Panc1 (cell line): Measurements from ENCODE around the gene NOTCH4. TPM values are rescaled to one million over a fixed set of nuclear protein-coding genes. Genes with fewer than 3 reads are reported as not detected.

Experiments
- ATAC-seq: fragments of 200-7000 bp; cut with Tn5 transposase; 2 replicates; pipeline ENCODE4 v1.9.1; 2020; ENCODE audit warnings: mild to moderate bottlenecking, moderate library complexity
- BruUV-seq: library from RNA; stranded (reverse); fragments of 400-500 nt; replicated peaks from 2 replicates; lab custom pipeline; 2021; lab: Mats Ljungman, UMichigan
- CTCF ChIA-PET: fragments of 300-600 bp; sonication (Branson Sonifier 250); formaldehyde crosslinking; loops from one replicate; lab custom pipeline; 2022; ENCODE audit warnings: antibody characterized with exemption; lab: Charles Lee
- POLR2A ChIA-PET: fragments of 300-600 bp; sonication (Branson Sonifier 250); formaldehyde crosslinking; loops from one replicate; lab custom pipeline; 2022; ENCODE audit warnings: antibody characterized with exemption; lab: Charles Lee
- DNase-seq: peaks from one replicate; pipeline ENCODE4 v3.0.0-alpha.2; 2010; ENCODE audit warnings: low read depth, low spot score
- H3K27ac ChIP-seq: 2 replicates; pipeline ENCODE4 v1.5.1; 2011; ENCODE audit warnings: mild to moderate bottlenecking, low read length, inconsistent platforms
- H3K27me3 ChIP-seq: fragments of 200-500 bp; sonication (Bioruptor generic); 2 replicates; pipeline ENCODE4 v1.6.0; 2014; ENCODE audit warnings: low read length, inconsistent platforms; ENCODE audit not compliant: control insufficient read depth, insufficient read depth
- H3K36me3 ChIP-seq: fragments of 200-500 bp; sonication (Bioruptor generic); 2 replicates; pipeline ENCODE4 v1.5.1; 2014; ENCODE audit warnings: inconsistent platforms, mild to moderate bottlenecking, low read length, moderate library complexity; ENCODE audit not compliant: control insufficient read depth, insufficient read depth
- H3K4me1 ChIP-seq: 2 replicates; pipeline ENCODE4 v1.5.1; 2011; ENCODE audit warnings: inconsistent platforms, mild to moderate bottlenecking, low read length, moderate library complexity; ENCODE audit not compliant: control insufficient read depth, insufficient read depth
- H3K4me3 ChIP-seq, 2 experiments: 2 replicates each; pipeline ENCODE4 v1.5.1; 2011 to 2012; ENCODE audit warnings: low read depth in 2 of 2, low read length in 2 of 2, mild to moderate bottlenecking in 2 of 2, inconsistent platforms in 1 of 2, moderate library complexity in 1 of 2
- H3K9me3 ChIP-seq: fragments of 200-500 bp; sonication (Bioruptor generic); 2 replicates; pipeline ENCODE4 v1.5.1; 2014; ENCODE audit warnings: low read depth, mild to moderate bottlenecking, inconsistent platforms, low read length, moderate library complexity; ENCODE audit not compliant: control insufficient read depth, insufficient read depth
- CTCF ChIP-seq: fragments of 450-650 bp; IDR thresholded peaks from 2 replicates; pipeline ENCODE4 v1.5.1; 2017; ENCODE audit warnings: mild to moderate bottlenecking
- POLR2AphosphoS5 ChIP-seq: IDR thresholded peaks from 2 replicates; pipeline ENCODE4 v1.6.1; 2012; ENCODE audit warnings: mild to moderate bottlenecking, low read depth, low read length, moderate library complexity
- REST ChIP-seq, 2 experiments: IDR thresholded peaks; 2 replicates each; pipeline ENCODE4 v1.6.1; 2011 to 2012; ENCODE audit warnings: low read depth in 2 of 2, control low read depth in 1 of 2, low read length in 1 of 2, mild to moderate bottlenecking in 1 of 2, moderate library complexity in 1 of 2; ENCODE audit not compliant: insufficient read depth in 1 of 2
- SIN3A ChIP-seq: IDR thresholded peaks from 2 replicates; pipeline ENCODE4 v1.6.1; 2012; ENCODE audit warnings: low read depth, mild to moderate bottlenecking, low read length, moderate library complexity, borderline replicate concordance; ENCODE audit not compliant: insufficient read depth
- TCF7L2 ChIP-seq: IDR thresholded peaks from 2 replicates; pipeline ENCODE4 v1.6.1; 2011; ENCODE audit warnings: mild to moderate bottlenecking, low read depth, low read length, inconsistent platforms
- in situ Hi-C: cut with HindIII; loops from 2 replicates; pipeline ENCODE4 v1.10.0; 2016; ENCODE audit warnings: low sequenced_read_pairs, low pct_unique_long_range_greater_than_20kb
- intact Hi-C: fragments of 100-400 bp; cut with micrococcal nuclease; formaldehyde crosslinking; loops from one replicate; pipeline ENCODE4 v1.10.0; 2022; ENCODE audit not compliant: unreplicated experiment
- total RNA-seq: library from RNA; stranded (reverse); gene quantifications from one replicate; pipeline ENCODE4 v1.2.1, GENCODE V29; 2021; ENCODE audit not compliant: unreplicated experiment

Gene NOTCH4
- total RNA-seq, 1 experiment from 2014 or later, result 2.0 TPM

GRCh38 chr6:32195652-32195901 is 28.3 kb downstream of the NOTCH4 start:
- Histone ChIP-seq H3K4me3 (peak overlapping the region; percentile 86 to 94; a peak in 3 of 4 replicates), H3K27me3 (no peaks in the 10 kb centered on the region), H3K27ac (peak overlapping the region; percentile 99; the same call in 1 of the 2 replicates), H3K9me3 (no peaks in the 10 kb centered on the region), H3K36me3 (no peaks in the 10 kb centered on the region; the same call in 1 of the 2 replicates), H3K4me1 (peaks cover 33% of the 10 kb centered on the region)
- in situ Hi-C loops, result no loop called here
- ATAC-seq (no peak), DNase-seq (peak; percentile 92)
- BruUV-seq, result no TSS peak
- ChIA-PET CTCF (interaction anchor here (0.6 to 1.0 kb wide), 7 partner anchors 18 to 672 kb away, joined by 3 to 10 read pairs (median 6); partner anchors contain the start of gene ATF6B), POLR2A (interaction anchor here (0.6 to 1.0 kb wide), 2 partner anchors 18 to 37 kb away, joined by 4 to 5 read pairs; no protein-coding TSS in a partner anchor)
- intact Hi-C loops, result loop anchor here (10.0 kb wide), 1 partner anchor 81 kb away; no protein-coding TSS in a partner anchor
- TF ChIP-seq SIN3A (no peak), CTCF (no peak), REST (IDR thresholded peaks at IDR 0.05; ENCODE audit: insufficient read depth in 1 of 2, low read depth in 2 of 2, low read length in 1 of 2) (no peak; a peak in 1 of 4 replicates)

- Histone ChIP-seq H3K27ac (peak overlapping the region; percentile 99), H3K27me3 (no peaks in the 10 kb centered on the region), H3K9me3 (no peaks in the 10 kb centered on the region), H3K4me3 (peak overlapping the region; percentile 47 to 84), H3K4me1 (peaks cover 36% of the 10 kb centered on the region), H3K36me3 (no peaks in the 10 kb centered on the region; the same call in 1 of the 2 replicates)
- in situ Hi-C loops (no loop called here), intact Hi-C loops (loop anchor here (10.0 kb wide), 1 partner anchor 80 kb away; no protein-coding TSS in a partner anchor)
- CTCF ChIA-PET, result interaction anchor here (0.6 to 1.0 kb wide), 5 partner anchors 9 to 76 kb away, joined by 3 to 10 read pairs (median 7); partner anchors contain the start of gene ATF6B
- POLR2A ChIA-PET, result interaction anchor here (0.6 to 1.0 kb wide), 2 partner anchors 17 to 43 kb away, joined by 4 to 5 read pairs; no protein-coding TSS in a partner anchor
- TF ChIP-seq POLR2AphosphoS5, result peak; percentile 60; the same call in 1 of the 2 replicates
- TF ChIP-seq CTCF, result peak; percentile 78
- 0 out of 4 replicates have a peak, but pooled peaks of 1 of the 2 experiments have one; percentile 16 for TF ChIP-seq REST (IDR thresholded peaks at IDR 0.05; ENCODE audit: insufficient read depth in 1 of 2, low read depth in 2 of 2, low read length in 1 of 2)
- no peak for TF ChIP-seq SIN3A
- no peak for TF ChIP-seq TCF7L2
- DNase-seq (no peak), ATAC-seq (peak; percentile 92)
- BruUV-seq, result TSS peak; percentile 99
Observed at GRCh38 chr6:32194825-32195651, 28.8 kb downstream of the NOTCH4 start.
